ENCODE results near the gene HOXB6.

Gene HOXB6

DNA sequence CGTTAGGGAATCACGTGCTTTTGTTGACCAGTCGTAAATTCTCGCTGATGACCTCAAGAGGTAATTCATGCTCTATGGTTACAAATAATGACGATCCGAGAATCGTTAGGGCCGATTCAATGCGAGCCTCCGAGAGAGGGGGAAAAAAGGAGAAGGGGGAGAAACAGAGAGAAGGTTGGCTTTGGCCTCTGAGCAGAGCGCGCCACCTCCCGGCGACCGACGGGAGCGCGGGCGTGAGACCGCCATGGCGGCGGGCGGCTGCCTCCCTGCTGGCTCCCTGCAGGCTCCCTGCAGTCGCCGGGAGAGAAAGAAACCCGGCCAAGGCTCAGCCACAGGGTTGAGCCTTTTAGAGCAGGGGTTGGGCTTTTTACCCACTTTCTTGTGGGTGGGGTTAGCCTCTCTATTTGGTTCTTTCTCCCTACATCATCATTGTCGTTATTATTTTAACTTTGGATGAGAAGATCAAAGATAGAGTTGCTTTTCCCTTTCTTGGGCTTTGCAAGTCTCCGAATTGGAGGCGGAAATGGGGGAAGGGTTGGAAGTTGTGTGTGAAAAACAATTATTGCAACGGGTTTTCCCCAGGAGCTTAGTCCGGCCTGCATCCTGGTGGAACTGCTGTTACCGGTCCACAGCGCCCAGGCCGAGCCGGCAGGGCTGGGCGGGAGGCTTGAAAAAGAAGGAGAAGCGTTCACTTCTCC, 10.8 kb downstream of the HOXB6 start:
- DNase-seq = no peak

DNA sequence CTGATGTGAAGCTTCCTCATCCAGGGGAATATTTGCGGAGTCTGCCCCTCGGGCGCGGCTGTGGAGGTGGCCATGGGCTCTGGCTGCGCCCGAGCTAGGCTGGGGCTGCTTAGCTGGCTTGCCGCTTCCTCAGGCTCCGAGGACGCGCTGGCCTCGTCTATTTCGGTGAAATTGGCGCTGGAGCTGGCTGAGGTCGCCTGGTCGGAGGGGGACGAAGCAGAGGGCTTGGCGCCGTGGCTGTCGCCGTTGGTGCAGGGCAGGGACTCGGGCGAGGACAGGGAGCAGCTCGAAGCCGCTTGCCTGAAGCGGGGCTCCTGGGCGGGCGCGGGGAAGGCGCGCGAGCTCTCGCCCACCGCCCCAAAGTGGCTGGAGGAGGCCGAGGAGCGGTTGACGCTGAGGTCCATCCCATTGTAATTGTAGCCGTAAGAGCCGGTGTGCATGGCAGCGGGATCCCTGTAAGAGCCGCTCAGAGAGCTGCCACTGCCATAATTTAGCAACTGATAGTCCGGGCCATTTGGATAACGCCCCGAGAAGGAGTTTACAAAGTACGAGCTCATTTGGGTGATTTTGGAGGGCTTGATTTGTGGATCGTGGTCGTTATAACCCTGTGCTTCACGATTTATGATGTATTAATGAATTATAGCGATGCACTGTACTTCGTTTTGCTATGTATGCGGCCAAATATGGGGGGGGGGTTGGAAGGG, 11.5 kb downstream of the HOXB6 start, which contains the start of gene HOXB5:
HOXB5 (minus strand) TSS at position 654 of the 704 bp plus-strand sequence; CDS start at position 557, 97 bp downstream.
- DNase-seq = no peak

DNA sequence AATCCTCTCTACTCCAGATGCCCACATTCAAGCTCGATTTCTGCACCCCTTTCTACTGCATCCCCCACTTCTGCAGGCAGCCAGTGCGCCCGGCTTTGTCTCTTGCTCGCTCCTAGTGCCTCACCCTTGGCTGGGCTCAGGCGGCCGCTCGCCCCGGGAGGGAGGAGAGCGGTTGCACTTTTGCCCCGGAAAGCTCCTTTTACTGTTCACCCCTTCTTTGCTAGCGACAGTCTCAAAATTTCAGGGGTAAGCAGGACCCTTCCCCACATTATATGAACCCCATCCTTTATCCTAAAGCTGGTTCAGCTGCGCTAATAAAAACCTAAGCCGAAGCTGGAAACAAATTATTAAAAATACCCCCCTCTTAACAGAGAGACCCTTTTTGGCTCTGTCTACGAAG, 12.2 kb downstream of the HOXB6 start:
- no peak for DNase-seq

DNA sequence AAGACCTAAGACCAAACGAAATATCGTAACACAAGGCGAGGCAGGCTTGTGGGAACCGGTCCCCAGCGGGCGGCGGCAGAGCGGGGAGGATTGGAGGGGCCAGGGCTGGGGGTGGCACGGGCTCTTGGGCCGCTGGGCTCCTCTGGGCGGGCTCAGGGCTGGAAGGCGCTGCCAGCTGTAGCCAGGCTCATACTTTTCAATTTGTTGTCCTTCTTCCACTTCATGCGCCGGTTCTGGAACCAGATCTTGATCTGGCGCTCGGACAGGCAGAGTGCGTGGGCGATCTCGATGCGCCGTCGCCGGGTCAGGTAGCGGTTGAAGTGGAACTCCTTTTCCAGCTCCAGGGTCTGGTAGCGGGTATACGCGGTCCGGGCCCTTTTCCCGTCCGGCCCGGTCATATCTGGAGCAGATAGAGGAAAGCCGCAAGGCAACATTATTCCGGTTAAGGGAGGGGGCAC, 12.7 kb downstream of the HOXB6 start:
- DNase-seq = no peak

DNA sequence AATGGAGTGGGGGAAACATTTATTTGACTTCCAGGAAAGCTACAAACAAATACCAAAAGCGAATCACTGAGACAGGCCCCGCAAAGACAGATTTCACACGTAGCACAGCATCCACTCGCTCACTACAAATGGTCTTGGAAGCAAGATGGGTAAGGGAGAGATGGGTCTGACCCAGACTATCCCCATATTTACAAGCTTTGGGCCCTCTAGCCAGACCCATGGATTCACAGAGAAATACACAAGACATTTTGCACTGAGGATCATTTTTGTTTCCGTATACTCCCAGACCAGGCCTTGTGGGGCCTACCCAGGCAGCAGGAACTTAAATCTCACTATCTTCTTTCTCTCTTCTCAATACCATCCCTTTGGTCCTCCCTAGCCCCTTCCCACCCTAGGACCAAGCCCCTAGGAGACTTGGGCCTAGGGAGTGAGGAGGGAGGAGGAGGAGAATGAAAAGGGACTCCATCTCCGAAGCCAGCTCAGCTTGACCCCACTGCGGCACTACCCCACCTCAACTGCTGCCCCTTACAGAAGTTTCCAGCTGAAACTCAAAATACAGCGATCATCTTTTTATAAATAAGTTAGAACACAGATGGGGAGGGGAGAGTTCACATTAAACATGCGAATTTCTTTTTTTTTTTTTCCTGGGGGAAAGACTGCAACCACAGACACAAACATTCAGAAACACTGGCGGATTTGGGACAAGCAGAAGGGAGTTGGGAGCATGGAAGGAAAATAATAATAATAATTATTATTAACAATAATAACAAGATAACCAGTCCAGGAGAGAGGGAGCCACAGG, 13.3 kb downstream of the HOXB6 start:
- no peak for DNase-seq

DNA sequence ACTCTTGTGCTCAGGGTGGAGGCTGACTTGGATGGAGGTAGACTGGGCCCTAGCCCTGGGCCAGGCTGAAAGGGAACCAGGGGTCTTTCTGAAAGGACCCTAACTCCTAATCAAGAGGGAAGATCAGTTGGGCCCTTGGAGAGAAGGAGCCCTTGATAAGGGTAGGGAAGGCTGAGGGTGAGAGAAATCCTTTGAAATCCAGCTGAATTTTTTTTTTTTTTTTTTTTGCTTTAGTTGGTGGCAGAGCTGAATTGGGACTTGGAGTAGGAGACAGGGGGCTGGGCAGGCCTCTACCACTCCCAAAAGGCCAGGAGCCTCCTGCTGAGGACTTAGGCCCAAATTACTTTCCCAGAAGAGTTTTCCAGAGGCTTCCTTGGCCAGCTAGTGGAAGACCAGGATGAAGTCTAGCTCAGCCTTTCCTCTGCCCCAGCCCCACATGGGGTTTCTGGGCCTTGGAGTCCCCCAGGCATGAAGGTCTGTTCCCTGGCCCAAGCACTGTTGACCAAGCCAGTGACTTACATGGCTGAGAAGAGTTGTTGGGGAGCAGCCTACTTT, 14.1 kb downstream of the HOXB6 start:
- no peak for DNase-seq

DNA sequence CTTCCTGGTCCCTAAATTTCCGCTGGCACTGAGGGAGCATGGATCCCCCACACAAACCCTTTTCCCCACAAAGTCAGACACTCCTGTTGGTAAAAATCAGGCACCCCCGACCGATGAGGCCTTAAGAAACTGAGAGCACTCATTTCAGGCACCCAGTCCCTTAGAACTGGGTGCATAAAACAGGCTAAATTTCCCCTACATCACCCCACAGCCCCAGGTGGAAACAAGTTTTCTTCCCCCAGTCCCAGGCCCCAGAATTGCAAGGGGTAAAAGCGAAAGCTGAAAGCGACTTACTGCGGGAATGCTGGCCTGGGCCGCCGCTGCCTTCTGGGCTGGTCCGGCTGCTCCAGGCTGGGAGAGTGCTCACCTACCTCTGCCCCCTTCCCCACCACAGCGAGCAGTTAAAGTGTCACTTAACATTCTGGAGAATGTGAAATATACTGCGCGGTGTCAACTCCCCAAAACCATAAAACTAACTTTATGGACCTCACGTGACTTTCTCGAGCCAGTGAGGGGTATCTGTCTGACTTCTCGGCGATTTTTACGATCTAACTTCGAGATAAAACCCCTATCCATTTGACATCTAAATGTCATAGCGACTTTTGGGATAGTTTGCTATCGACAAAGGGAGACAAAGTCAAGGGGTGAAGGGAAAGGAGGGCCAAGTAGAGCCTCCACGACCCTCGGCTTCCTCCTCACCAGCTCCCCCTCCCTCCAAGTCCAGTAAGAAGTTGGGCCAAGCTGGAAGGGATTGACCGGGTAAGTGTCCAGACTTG, 14.8 kb downstream of the HOXB6 start, which contains the start of gene HOXB3:
HOXB3 (minus strand) TSS at position 411 of the 776 bp plus-strand sequence. CDS start 37,767 bp downstream, outside the sequence.
- no peak for DNase-seq

DNA sequence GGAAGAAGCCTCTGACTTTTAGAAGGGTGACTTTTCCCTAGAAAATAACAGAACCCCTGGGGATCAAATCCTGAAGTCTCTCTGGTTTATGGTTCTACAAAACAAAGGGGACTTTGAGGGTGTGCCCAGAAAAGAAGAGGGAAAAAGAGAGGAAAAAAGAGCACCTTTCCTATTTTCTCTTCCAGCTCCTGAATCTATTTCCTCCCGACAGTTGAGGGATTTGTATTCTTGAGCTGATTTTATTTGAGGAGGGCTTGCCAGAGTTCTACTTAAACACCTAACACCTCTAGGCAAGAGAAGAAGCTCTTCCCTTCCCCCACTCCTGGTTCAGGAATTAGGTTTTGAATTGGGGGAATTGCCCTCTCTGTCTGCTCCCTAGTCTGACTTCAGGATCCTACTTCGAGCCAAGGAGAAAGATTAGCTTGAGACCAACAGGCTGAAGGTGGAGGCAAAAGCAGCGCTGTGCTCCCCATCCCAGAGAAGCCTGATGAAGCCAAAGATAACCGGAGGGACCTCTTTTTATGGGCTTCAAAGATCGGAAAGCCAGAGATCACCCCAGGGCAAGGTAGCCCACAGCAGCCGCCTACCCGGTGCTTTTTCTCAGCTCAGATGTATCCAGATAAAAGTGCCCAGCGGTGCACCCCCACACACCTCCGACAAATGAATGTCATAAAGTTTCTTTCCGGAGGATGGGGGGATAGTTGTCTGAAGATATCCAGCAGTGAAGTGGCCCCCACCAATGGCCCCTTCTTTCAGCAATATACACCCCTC, 15.5 kb downstream of the HOXB6 start:
- no peak for DNase-seq

DNA sequence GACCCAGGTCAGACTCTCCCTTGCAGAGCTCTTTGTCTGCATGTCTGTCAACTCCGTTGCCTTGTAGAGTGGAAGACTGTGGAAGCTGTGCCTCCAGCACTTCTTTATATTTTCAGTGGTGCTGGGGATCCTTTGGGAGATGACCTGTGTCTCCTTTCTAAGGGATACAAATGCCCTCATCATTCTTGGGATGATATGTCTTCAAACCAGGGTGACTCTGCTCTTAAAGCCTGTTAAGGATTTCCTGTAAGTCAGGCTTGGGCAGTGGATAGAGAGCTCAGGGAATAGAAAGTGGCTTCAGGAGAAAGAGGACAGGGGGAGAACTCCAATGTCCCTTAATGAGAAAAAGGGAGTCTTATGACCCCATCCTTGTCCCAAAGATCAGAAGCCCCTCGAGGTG, 16.3 kb downstream of the HOXB6 start:
- DNase-seq = no peak

DNA sequence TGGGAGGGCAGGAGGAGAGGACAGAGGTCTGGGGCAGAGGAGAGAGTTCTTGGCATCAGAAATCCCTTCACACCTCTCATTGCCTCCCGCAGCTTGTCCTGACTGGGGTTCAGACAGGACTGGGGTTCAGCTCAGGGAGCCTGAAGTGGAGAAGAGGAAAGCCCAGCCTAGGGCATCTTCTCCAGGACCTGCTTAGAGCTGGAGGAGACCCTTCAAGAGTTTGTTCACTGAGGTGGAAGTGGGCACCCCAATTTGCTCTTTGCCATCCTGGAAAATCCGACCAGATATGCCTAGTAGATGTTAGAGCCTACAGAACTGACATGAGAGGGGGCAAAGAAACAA, 16.7 kb downstream of the HOXB6 start:
- no peak for DNase-seq

DNA sequence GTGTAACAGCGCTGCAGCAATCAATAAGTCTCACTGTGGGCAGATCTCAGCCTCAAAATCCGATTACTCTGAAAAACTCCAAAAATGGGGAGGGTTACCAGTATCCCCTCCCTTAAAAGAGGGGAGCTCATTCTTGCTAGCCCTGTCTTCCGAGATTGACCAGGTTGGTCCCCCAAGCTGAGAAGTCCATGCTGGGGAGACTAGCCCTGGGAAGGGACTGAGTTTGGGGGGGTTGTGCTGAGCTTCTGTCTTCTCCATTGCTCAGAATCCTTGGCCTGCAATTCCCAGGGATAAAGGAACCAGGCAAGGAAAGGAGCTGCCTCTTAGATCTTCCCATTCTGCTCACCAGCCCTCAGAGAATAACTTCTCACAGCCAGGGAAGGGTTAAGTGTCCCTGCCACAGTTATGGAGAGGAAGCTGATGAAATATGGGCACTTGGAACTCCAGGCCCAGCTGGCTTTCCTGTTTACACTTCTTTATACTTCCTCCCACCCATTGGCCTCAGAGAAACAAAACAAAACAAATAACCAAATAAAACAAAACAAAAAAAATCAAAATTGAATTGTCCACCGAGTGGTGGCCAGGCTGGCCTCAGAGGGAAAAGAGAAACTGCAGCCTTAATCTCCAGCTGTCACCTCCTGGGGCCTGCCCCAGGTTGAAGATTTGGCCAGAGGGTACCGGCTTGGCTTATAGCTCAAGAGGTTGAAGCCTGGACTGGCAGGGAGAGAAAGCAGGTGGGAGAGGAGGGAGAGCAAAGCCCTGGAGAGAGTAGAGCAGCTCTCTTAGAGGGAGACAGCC, 17.3 kb downstream of the HOXB6 start:
- no peak for DNase-seq

DNA sequence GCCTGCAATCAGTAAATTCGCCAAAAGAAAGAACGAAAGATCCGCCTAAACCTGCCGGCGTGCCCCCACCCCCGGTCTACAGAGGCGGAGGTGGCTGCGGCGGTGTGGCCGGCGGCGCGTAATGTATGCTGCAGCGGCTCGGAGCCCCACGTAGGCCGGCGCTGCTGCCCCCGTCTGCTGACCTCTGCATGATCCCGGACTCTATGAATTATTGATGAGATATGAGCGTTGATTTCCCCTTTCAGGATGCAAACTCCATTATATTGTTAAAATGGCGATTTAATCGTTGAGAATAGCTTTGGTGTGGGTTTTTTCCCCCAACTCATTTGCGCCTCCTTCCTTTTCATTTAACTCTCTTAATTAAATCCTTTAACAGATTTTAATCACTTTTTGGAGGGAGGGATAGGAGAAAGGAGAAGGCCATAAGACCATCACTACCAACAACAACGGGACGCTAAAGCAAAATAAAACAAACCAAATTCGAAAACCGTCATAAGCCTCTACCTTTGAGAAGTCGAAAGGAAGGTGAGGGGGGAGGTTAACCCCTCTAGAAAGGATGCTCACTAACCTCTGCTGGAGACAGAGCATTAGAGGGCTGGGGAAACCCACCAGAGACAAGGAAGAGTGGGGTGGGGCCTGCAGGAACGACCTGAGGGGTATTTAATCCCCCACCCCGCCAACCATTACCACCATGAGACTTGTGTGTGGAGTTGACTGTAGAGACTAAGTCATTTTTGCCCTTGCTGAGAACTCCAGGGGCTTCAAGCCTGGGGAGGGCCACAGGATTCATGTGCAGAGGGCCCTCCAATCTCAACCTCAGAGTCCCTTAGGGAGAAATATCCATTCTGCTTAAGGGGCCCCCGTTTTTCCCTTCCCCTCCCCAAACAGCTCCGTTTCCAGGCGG, 18.2 kb downstream of the HOXB6 start:
- DNase-seq = no peak

DNA sequence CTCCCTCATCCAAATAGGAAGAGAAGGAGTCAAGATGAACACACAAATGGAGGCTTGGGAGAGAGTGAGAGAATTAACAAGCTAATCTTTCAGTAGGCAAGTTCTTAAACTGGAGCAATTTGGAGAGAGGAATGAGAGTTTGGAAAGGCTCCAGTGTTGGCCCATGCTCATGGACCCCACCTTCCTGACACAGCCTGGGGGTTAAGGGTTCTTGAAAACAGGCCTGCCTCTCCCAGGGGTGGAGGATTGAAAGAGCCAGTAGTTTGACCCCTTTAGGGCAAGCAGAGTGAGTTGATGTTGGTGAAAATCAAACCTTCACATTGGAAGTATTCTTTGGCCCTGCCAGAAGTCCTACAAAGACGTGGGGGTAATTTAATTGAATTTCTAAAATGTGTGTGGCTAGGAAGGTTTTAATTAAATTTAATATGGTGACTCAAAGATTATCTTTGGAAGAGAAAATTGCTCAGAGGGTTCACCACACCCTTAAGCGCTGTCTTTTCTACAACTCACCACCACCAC, 20.5 kb downstream of the HOXB6 start:
- DNase-seq = no peak

DNA sequence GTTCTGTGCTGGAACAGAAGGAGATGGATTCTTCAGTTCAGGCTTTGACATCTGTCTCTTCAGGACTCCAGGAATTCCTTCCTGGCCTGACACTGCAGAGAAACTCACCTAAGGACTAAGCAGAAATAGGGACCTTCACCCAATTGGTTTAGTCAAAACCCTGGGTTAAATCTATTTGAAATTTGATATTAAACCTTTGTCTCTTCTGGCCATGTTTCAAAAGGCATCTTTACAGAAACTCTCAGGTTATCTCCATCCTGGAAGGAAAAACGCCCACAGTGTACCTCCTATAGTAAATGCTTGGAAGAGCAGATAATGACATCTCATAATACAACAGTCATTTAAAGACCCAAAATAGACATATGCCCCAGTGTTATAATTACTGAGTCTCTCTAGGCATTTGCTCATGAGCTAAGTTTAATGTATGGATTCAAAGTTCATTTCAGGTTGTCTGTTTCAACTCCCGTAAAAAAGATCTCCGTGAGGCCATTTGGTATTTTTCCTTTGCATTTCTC, 21.0 kb downstream of the HOXB6 start:
- no peak for DNase-seq

DNA sequence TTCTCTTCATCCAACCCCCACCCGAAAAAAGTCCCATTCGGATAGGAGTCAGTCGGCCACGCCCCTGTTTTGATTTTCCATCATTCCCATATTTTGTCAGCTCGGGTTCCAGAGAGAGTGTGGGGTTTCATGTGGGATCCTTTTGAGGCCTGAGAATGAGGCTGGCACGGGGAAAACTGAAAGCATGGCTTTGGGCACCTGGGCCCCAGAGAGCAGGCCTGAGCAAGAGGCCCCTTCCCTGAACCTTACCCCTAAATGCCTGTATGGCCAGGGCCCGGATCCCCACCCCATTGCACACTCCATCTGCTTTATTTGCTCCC, 22.1 kb downstream of the HOXB6 start:
- no peak for DNase-seq

DNA sequence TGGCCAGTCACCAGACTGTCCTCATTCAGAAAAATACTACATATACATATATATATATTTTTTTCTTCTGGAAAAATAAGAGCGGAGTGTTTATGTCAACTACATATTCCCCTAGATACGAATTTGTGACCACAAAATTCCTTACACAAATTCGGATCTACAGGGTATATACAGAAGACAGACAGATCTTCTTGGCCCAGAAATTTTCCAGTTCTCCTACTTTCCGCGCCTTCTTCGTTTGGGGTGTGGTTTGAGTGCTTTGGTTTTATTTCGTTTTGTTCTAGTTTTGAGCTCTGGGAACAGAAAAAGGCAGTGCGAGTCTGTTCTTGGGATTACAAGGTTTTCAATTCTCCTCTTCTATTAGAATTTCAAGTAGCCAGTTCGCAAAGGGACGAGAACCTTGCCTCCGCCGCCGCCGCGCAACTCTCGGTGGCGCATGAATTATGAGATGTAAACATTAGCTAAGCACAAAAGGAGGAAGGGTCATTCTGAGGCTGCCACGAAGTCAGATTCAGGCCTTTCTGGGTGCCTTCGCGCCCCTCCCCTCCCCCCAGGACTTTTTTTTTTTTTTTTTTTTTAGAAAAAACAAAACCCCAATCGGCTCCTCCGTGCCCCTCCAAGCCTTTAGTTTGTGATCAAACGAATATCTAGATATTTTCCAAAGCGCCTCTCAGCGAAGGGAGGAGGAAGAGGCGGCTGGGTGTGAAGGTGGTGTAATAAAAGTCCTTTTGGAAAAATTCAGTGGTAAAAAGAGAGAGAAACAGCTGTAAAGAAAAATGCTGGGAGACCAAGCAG, 24.8 kb downstream of the HOXB6 start:
- no peak for DNase-seq

DNA sequence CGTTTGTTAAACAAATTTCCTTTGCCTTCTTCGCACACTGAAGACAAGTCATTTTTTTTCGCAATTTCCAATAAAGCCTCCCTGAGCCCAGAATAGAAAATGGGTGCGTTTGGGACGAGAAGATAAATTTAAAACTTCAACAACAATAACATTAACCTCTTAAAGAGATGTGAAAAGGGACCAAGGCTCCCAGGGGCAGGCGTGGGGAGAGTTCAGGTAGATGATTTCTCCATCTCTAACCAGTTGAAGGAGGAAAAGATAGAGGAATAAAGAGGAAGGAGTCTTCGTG, 25.4 kb downstream of the HOXB6 start:
- no peak for DNase-seq

DNA sequence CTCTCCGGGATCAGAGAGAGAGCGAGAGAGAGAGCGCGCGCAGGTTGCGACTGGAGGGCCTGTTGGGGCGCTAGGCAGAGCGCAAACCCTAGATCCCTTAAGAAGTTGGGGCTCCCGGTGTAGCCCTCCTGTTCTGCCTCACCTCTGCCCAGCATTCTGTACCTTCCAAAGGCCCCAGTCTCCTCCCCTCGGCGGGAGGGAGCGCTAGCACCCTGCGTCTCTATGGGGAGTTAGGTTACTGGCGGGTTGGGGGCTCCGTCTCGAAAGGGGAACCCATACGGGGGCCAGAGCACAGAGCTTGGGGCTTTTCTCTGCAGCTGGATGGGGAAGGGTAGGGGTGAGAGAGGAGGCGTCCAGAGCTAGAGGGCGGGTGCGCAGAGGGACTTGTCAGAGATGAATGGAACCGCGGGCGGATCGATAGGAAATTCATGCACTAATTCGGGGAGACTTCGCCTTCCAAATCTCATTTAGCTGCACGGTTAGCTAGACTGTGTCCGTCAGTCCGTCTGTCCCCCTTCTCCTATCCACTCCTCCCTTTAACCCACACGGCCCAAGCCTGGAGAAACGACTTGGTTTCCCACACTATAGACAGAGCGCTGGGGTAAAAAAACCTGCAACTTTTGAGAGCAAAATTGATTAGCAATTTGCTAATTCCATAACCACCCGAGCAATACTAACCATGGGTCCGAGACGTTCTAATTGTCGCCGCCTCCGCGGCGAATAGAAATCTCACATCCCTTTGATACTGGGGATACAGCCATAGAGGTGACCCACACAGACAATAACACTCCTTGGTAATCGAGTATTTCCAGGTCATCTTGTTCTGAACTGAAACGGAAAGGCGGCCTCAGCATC, 25.9 kb downstream of the HOXB6 start:
- DNase-seq = no peak

Data from NCI-H1048 (cell line).